Hematopoietic multipotent progenitor cell treated with erythropoietin and hydrocortisone succinate and interleukin-3 and kit ligand, for 17 days (in vitro differentiated cells): ENCODE measurements around the gene MICALL1.
"Not testable (repeated sequence)": the region's sequence is repeated elsewhere in the genome, so short reads cannot be mapped to it uniquely, and the experiment has no call there.

Experiments
- DNase-seq: peaks from one replicate; pipeline ENCODE4 v3.0.0-alpha.2; 2015; ENCODE audit warnings: low spot score

Gene MICALL1

DNA sequence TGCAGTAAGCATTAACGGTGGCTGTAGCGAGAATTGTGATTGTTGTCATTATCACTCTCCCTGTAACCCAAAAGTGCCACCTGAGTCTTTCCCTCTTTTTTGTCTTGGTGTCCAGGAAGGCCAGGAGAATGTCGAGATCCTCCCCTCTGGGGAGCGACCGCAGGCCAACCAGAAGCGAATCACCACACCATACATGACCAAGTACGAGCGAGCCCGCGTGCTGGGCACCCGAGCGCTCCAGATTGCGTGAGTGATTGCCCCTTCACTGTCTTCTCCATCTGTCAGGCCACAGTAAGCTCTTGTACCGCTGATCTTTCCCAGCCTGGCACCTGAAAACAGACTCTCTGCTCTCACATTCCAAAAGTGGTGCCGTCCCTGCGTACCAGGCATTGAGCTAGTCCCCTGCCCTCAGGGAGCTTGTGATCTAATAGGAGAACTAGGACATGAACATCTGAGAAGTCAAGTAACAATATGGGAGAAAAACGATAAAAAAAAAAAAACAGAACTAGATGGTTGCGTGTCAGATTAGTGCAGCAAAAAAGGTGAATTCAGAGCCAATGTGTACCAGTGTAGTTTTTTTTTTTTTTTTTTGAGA is 53.2 kb downstream of the MICALL1 start:
- DNase-seq = no peak

DNA sequence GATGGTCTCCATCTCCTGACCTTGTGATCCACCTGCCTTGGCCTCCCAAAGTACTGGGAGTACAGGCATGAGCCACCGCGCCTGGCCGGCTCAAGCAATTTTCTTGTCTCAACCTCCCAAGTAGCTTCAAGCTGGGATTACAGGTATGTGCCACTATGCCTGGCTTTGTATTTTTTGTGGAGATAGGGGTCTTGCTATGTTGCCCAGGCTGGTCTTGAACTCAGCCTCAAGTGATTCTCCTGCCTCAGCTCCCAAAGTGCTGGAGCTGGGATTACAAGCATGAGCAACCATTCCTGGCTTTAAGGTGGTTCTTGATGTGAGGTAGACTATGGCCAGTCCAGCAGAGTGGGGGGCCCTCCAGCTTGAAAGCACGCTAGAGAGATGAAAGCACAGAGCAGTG is 55.0 kb downstream of the MICALL1 start:
- no peak for DNase-seq

DNA sequence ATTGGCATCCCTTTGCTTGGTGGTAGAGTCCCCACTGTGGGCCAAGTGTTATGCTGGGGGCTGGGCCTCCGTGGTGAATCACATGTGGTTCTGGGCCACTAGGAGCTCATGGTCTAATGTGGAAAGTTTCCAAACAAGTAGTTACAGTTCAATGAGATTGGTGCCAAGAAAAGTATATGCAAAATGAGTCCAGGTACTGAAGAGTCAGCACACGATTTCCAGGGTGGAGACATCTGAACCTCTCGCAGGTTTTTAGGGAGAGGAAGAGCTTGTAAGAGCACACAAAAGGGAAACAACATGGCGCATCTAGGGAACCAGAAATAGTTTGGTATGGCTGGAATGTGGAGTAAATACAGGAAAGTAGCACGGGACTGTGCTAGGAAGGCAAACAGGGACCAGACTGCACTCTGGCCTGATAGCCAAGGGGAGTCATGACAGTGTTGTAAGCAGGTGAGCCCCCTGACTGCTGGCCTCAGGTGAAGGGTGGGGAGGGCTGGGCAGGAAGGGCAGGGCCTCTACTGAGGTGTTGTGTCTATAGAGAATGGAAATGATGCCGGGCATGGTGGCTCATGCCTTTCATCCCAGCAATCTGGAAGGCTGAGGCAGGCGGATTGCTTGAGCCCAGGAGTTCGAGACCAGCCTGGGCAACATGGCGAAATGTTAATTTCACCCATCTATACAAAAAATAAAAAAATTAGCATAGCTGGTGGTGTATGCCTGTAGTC is 60.0 kb downstream of the MICALL1 start:
- DNase-seq = no peak

DNA sequence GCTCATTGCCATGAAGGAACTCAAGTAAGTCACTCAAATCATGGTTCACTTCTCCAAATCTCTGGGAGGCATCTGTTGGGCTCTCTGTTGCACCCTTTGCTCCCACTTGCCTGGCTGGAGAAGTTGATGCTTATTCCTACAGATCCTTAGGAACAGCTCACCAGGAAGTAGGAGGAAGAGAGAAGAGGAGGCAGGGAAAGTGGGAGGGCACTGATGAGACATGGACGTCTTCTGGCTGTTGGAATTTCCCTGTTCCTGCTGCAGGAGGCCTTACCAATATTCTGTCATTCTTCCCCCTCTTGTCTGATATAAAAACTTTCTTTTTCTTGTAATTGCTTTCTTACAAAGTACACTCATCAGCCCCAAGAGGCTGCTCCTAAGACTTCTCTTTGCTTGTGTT is 61.0 kb downstream of the MICALL1 start:
- no peak for DNase-seq

DNA sequence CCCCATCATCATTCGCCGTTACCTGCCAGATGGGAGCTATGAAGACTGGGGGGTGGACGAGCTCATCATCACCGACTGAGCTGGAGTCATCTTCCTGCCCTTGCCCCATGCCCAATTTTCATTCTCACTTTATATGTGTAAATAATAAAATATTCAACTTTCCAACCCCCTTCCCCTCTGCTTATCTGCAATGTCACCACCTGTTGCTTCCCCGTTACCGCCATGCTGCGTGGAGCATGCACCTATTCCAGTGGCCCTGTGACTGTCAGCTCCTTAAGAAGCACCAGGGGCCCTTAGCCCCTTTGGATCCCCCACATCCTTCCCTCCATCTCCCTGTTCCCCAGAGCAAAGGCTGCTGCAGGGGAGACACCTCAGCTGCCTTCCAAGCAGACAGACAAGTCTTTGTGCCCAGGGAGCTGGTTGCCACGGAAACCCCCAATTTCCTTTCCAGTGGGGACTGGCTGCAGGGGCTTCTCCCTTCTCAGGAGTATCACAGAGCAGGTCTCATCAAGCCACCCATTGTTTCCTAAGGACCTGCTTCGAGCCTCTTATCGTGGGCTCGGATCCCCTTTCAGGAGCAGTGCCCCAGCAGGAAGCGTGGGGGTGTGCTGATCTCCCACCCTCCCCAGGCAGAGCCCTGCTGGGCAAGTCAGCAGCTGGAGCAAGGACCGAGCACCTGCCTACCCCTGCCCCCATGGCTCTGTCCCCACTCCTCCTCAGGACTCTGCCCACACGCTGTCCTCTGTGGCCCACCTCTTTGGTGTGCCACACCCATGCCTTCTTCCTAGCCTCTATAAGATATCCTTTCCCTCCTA is 61.7 kb downstream of the MICALL1 start:
- DNase-seq = no peak

DNA sequence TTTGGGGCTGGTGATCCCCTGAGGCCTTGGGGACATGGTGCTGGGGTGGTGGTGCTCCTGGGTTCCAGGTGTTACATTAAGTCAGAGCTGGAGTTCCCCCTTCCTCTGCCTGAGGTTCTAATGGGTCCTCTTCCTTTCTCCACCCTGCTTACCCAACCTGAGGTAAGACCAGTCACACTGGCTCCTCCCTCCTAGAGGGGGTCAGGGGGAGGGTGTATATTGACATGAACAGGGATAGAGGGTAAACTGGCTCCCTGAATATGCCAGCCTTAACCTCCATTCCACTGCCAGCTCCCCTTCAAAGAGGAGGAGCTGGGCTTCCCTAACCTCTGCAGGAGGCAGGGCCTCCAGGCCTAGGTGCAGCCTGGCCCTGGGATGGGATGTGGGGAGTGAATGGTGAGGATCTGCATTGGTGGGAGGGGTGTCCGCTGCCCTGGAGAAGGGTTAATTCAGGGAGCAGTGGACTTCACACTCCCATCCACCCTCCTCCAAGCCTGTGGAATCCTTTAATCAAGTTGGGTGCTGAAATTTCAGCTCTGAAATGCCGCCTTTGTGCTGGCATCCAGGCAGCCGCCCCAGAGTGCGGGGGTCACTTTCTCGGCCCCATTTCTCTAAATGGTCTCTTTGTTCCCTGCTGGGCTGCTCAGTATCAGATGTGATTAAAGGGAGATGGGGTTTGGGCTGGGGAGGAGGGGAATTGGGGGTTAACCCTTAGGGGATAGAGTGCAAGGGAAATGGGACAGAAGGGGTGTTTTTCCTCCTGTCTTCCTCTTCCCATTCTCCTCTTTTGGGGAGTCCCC is 62.6 kb downstream of the MICALL1 start:
- no peak for DNase-seq

DNA sequence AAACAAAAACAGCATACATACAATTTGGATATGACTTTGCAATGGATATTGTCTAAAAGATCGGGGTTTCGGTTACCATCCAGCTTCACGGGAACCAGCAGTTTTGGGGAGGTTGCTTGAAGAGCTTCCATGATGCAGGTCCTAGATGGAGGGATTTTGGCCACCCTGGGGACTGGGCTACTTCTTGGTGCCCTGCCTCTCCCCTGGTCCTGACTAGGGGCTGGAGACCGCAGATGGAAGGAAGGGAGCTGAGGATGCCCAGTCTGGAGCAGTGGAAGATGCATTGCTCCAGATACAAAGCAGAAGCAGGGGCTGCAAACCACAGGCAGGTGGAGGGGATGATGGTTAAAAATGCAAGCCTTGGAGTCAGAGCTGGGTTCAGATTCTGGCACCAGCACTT is 64.8 kb downstream of the MICALL1 start:
- no peak for DNase-seq

DNA sequence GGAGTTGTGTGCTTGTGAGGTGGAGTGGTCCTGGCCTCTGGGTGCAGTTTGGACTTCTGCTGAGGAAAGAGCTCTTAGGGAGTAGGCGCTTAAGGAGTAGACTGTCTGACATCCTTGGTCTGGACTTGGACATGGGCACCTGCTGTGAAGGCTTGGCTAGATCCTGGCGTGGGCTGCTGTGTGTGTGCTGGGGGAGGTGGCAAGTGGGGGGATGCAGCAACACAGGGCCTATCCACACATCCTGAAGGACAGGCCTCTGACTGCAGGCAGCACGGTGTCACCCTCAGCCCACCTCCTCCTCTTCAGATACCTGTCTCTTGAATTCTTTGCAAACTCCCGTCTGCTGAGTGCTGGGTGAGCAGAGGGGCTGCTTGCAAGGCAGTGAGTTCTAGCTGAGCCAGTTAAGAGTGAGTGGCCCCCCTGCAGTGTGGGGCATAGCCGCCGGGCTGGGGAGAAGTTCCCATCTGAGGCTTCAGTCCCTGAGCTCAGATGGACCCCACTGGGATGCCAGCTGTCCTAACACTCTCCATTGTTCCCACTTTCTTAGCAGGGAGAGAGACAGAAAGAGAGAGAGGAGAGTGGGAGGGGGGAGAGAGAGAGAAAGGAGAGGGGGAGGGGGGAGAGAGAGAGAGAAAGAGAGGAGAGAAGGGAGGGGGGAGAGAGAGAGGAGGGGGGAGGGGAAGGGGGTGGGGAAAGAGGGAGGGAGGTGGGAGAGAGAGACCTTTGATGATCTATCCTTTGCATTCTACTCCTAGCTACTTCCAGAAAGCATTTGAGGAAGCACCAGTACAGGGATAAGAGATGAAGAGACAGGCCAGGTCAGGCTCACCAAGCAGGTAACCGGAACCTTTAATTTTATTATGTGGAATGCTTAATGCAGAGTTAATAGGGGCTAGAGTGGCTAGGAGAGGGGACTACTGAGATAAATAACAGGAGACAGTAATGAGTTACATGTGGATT is 65.7 kb downstream of the MICALL1 start:
- no peak for DNase-seq

DNA sequence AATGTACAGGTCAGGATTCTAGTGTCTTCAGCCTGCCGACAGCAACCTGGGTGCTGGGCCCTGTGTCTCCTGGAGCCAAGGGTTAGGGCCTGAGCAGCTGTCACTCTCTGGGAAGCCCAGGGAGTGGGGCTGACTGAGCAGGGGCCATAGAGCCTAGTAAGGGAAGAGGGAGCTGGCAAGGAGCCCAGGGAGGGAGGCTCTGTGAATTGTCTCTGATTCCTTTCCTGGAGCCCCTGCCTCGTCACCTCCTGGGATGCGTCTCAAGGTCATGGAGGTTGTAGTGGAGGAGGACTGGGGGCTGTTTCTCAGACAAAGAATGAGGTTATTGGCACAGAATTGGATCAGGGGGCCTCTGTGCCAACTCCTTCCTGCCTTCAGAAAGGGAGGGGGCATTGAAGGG is 66.4 kb downstream of the MICALL1 start:
- DNase-seq = no peak

DNA sequence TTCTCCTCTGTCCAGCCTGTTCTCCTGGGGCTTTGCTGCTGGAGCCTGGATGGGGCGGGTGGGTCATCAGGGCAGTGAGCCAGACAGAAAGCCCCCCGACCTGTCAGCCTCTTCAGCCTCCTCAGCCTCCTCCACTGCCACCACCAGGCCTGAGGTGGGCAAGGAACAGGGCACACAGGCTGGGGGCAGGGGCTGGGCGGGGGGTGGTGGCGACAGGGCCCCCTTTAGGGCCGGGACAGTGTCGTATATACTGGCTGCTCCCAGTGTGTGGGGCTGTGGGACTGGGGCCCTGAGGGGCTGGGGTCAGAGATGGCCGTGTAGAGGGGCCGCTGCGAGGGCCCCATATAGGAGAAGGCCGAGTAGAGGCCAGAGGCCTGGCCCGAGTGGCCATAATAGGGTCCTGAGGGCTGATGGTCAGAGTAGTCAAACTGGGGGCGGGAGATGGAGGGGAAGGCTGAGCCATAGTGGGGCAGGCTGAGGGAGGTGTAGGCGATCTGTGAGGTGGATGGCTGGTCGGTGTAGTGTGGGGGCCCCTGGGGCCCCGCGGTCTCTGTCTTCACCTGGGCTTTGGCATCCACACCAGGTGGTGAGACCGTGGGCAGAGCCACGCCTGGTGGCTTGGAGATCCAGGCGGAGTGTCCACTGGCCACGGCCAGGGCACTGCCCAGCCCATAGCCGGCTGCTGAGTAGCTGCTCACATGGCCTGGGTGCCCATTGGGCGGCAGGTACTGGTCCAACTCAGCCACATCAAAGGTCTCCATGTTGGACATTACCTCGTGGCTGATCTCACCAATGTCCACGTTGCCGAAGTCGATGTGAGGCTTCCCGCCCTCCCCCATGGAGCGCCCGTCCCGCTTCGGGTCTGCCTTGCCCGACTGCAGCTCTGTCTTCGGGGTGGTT is 67.4 kb downstream of the MICALL1 start:
- no peak for DNase-seq

DNA sequence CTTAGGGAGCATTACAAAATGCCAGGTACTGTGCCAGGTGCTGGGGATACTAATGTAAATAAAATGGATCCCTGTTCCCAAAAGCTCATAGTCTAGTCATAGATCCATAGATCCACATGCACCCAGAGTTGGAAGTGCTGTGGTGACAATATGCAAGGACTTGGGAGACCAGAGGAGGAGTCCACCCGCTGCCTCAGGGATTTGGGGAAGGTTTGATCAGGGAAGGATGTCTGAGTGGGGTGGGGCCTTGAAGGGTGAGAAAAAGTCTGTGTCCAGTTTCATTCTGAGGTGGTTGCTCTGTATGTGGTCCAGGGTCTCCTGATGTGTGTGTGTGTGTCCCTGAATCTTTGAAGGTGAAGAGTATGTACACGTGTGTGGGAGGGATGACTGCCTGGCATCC is 69.1 kb downstream of the MICALL1 start:
- no peak for DNase-seq

DNA sequence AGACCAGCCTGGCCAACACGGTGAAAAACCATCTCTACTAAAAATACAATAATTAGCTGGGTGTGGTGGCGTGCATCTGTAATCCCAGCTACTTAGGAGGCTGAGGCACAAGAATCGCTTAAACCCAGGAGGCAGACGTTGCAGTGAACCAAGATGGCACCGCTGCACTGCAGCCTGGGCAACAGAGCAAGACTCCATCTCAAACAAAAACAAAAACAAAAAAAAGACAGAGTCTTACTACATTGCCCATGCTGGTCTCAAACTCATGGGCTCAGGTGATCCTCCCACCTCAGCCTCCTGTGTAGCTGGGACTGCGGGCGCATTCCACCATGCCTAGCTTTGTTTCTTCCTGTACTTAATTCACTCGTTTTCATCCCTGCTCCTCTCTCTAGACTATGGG is 69.9 kb downstream of the MICALL1 start:
- not testable (repeated sequence) for DNase-seq

DNA sequence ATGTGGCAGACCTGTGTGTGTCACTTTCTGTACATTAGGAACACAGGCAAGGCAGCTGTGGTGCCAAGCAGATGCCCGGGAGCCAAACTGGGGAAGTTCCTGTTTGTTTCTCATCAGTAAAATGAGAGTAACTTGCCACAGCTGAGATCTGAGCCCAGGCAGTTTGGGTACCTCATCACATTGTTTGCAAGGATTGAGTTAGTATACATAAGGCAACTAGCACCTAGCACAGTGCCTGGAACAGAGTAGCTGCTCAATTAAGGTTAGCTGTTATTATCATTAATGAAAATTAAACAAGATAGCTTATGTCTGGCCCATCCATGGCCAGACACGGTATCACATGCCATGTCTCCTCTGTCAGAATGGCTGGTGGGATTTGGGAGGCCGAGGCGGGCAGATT is 70.5 kb downstream of the MICALL1 start:
- no peak for DNase-seq

DNA sequence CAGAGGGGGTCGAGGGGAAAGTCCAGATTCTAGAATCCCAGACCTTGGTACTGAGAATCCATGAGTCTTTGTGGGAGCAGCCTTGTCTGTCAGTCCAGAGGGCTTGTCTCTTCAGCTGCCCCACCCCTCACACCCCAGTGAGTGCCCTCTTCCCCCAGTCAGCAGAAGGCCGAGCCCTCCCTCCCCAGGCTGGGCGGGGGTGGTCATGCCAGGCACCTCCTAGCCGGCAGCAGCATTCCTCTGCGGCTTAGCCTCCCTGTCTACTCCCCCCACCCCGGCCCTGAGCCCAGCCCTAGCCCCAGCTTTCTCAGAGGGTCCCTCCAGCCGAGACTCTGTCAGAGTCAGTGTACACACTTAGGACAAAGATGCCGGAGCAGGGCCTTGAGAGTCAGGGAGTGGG is 73.7 kb downstream of the MICALL1 start:
- DNase-seq = no peak

DNA sequence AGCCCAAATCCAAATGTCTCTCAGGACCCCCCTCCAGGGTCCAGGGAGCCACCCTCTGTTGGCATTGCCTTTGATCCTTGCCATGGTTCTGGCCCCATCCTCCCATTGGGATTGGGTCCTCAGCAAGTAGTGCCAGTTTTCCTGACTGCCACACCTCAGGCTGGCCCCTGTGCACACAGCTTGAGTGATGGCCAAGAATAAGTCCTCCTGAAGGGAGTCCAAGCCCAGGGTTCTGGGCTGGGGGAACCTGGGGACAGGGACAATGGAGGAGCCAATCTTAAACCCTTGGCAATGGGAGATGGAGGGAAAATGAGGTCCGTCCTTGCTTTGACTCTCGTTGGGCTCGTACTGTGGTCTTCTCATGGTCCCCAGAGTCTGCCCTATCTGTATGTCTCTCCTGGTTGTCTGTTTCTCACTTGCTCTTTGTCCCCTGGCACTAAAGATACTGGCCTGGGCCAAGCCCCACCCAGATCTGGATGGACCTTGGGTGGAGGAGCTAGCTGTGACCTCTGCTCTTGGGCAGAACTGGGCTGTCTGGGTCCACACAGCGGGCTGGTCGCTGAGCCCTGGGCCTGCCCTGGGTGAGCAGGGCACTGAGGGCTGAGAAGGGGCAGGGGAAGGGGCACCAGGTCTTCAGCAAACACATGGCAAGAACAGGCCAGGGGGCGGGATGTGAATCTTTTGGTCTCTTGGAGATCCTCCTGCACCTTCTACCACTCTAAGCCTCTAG is 75.3 kb downstream of the MICALL1 start:
- DNase-seq = no peak

DNA sequence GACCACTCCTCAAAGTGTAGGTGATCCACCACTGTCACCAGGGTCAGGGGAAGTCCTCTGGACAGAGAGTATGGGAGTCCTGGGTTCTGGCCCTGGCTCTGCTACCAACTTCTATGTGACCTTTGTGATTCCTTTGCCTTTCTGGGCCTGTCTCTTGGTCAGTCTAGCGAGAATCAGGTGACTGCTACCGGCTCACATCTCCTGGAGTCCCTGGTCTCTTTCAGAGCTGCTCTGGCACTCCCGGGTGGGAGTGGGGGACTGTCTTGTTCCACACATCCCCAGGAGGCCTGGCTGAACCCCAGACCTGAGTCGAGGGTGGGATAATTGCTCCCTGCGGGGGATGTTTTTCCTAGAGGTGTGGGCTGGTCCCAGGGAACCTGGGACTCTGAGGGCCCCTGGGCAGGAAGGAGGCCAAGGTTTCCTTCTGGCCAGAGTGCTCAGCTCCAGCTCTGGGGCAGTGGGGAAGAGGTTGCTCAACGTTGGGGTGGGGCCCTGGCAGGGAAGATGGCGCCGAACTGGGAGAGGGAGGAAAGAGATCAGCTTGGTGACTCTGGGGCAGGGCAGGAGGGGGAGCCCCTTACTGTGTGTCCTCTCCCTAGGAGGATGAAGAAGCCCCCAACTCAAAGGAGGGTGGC is 76.2 kb downstream of the MICALL1 start:
- no peak for DNase-seq

DNA sequence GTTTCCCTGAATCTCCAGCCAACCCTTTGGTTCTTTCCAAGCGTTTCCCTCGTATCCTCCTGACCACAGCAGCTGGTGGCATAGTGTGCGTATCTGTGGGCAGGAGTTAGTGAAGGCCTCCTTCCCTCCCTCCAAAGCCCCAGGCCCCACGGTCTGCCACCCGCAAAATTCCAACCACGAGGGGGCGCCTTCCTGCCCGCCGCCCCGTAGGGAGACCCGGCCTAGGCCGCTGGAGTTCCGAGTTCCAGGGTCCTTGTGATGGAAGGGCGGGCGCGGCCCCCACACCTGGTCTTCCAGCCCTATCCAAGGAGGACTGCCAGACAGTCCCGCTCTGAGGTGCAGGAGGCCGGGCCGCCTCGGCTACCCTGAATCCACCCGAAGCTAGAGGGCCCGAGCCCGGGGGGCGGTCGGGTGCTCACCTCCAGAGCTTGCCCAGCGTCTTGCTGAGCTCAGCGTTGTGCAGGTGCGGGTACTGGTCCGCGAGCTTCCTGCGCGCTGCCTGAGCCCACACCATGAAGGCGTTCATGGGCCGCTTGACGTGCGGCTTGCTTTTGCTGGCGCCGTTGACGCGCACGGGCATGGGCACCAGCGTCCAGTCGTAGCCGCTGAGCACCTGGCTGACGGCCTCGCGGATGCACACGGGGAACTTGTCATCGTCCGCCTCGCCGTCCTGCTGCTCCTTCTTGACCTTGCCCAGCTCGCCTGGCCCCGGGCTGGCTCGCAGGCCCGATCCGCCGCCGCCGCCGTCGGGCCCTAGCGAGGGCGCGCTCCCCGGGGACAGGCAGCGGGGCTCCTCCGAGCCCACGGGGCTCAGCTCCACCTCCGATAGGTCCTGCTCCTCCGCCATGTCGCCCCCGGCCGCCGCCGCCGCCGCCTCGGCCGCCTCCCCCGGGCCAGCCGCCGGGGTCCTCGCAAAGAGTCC is 77.1 kb downstream of the MICALL1 start:
- DNase-seq = no peak
